HFFc6 (cell line): ENCODE data around the gene RHBG. TPM values are rescaled to one million over a fixed set of nuclear protein-coding genes. Genes with fewer than 3 reads are reported as not detected.

Source experiments
- DNase-seq: peaks from one replicate; pipeline ENCODE4 v3.0.0-alpha.2; 2018
- H3K27ac Mint-ChIP-seq: 2 replicates; pipeline ENCODE4 v1.8.0; 2020; ENCODE audit warnings: mild to moderate bottlenecking, mixed read lengths
- H3K27me3 Mint-ChIP-seq: 2 replicates; pipeline ENCODE4 v1.8.0; 2021; ENCODE audit warnings: mild to moderate bottlenecking, moderate library complexity, mixed read lengths; ENCODE audit not compliant: insufficient read depth
- H3K36me3 Mint-ChIP-seq: 2 replicates; pipeline ENCODE4 v1.8.0; 2021; ENCODE audit warnings: low read depth, mixed read lengths
- H3K4me1 Mint-ChIP-seq: 2 replicates; pipeline ENCODE4 v1.8.0; 2020; ENCODE audit warnings: low read depth, mixed read lengths
- H3K4me3 Mint-ChIP-seq: 2 replicates; pipeline ENCODE4 v1.8.0; 2020; ENCODE audit warnings: mild to moderate bottlenecking, moderate library complexity, mixed read lengths
- H3K9me3 Mint-ChIP-seq: 2 replicates; pipeline ENCODE4 v1.8.0; 2020; ENCODE audit warnings: mild to moderate bottlenecking, mixed read lengths
- CTCF ChIP-seq: fragments of 200-600 bp; sonication (generic); IDR thresholded peaks from 2 replicates; pipeline ENCODE4 v1.5.0; 2021; ENCODE audit warnings: antibody characterized with exemption, mild to moderate bottlenecking
- total RNA-seq, 6 experiments: library from RNA; stranded (reverse); fragmentation: NEBNext Ultra II Directional; extraction: Animal tissue kit (Norgen Biotek cat#: 25700); gene quantifications; 2 replicates in 1 of 6; 3 replicates in 5 of 6; pipeline ENCODE4 v1.2.3, GENCODE V29; 2021

RHBG gene
- total RNA-seq, 6 experiments from 2014 or later = not detected

DNA sequence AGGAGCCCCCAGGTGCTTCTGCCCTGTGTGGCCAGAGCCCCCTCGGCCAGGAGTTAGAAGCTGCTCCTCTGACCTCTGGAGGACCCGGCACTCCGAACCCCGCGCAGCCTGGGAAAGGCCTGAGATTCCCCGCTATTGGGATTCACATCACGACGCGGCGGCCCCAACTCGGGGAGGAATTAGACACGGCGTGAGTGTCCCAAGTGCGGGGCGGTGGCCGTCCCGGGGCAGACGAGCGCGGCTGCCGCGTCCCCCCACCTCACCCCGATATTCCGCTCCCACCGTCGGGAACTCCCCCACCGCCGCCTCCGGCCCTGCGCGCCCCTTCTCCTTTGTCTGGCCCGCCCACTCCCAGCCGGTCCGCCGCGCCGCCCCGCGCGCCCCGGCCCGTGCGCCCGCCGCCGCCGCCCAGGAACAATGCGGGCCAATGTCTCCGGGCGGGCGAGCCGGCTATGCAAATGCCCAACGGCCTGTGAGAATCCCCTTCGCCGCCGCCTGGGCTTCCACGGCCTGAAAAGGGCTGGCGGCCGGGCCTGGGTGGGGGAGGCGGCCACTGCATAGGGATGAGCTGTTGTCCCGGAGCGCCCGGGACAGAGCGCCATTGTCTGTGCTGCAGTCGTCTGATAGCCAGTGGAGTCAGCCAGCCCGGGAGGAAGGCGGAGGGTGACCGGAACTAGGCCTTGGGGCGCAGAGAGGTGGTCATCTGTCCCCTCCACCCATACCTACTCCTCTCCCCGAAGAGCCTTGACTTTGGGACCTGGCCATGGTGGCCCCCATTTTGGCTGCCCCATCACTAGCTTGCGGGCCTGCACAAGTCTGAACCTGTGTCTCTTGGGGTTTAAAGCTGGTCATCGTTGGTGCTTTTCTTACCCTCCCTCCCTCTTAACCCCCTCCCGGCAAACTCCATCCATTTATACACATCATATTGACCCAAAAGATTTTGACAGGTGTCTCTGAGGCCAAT lies 19.4 kb downstream of the RHBG start:
- H3K4me3 Mint-ChIP-seq = no peak overlapping the region
- peaks cover 47% of the 10 kb centered on the region for H3K27me3 Mint-ChIP-seq
- no peak for DNase-seq
- H3K9me3 Mint-ChIP-seq = no peaks in the 10 kb centered on the region
- no peak overlapping the region for H3K27ac Mint-ChIP-seq
- TF ChIP-seq CTCF = no peak
- H3K36me3 Mint-ChIP-seq = no peaks in the 10 kb centered on the region
- H3K4me1 Mint-ChIP-seq = peaks cover 6% of the 10 kb centered on the region; the same call in 1 of the 2 replicates

- DNase-seq = no peak
- Mint-ChIP-seq H3K4me3 (no peak overlapping the region), H3K36me3 (no peaks in the 10 kb centered on the region), H3K27ac (no peak overlapping the region), H3K4me1 (peaks cover 6% of the 10 kb centered on the region; the same call in 1 of the 2 replicates), H3K27me3 (peaks cover 52% of the 10 kb centered on the region), H3K9me3 (no peaks in the 10 kb centered on the region)
- TF ChIP-seq CTCF = no peak
Observed at GRCh38 chr1:156389311-156389710, 20.3 kb downstream of the RHBG start.

DNA sequence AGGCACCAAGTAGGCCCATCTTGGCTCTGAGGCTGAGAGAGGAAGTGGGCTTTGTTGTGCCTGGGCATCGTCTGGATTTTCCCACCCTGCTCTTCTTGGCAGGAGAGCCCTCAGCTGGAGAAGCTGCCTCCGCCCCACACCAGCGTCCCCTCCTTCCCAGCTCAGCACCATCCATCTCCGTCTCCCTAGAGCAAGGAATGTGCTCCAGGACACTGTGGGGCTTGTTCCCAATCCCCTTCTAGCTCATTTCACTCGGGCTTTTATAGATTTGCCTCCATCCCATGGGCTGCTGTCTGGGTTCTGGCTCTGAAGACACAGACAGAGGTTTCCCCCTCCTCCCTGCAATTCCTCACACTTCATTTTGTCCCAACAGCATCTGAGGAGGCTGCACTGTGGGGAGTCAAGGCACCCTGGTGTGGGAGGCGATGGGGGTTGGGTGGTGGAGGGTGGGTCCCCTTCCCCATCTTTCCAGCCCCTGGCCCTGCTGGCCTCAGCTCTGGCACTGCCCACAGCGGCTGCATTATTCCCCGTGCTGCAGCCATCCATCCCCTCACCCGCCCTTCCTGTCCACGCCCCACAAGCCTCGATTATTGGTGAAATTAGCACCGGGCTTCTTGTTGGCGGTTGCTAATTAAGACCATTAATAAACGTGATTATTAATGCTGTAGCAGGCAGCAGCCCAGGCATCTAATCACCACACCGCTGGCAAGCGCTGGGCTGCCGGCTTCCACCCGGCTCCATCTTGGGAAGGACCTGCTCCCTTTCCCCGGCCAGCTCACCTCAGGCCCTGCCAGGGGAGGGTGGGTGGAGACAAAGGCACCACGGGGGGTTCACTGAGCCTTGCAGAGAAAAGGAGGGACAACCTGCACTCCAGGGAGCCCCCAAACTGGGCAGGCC lies 21.7 kb downstream of the RHBG start:
- Mint-ChIP-seq H3K9me3 (no peaks in the 10 kb centered on the region), H3K4me1 (peaks cover 3% of the 10 kb centered on the region; the same call in 1 of the 2 replicates), H3K27ac (no peak overlapping the region), H3K36me3 (no peaks in the 10 kb centered on the region), H3K4me3 (no peak overlapping the region), H3K27me3 (peaks cover 56% of the 10 kb centered on the region)
- no peak for TF ChIP-seq CTCF
- DNase-seq = no peak

DNA sequence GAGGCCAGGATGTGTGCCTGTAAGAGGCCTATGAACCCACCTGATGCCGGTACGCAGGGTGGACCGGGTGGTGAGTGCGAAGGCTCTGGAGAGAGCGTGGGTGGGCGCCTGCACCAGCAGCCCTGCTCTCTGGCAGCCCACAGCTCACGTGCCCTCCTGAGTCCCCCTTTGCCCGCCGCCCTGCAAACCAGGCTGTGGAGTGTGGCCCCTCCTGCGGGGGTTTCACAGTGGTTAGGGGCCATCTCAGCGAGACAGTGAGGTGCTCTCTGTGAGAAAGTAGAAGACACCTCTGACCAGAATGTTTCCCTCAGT lies 22.3 kb downstream of the RHBG start:
- H3K4me1 Mint-ChIP-seq = no peaks in the 10 kb centered on the region
- H3K27me3 Mint-ChIP-seq = peaks cover 56% of the 10 kb centered on the region
- H3K4me3 Mint-ChIP-seq = no peak overlapping the region

GRCh38 chr1:156391701-156392100 lies 22.7 kb downstream of the RHBG start:
- H3K27ac Mint-ChIP-seq = no peak overlapping the region
- DNase-seq = no peak

More for the DNA sequence above, 22.3 kb downstream of the RHBG start:
- H3K36me3 Mint-ChIP-seq = no peaks in the 10 kb centered on the region
- no peak overlapping the region for H3K27ac Mint-ChIP-seq
- no peaks in the 10 kb centered on the region for H3K9me3 Mint-ChIP-seq
- TF ChIP-seq CTCF = no peak
- DNase-seq = no peak

More at GRCh38 chr1:156391701-156392100, 22.7 kb downstream of the RHBG start:
- Mint-ChIP-seq H3K4me3 (no peak overlapping the region), H3K4me1 (no peaks in the 10 kb centered on the region), H3K9me3 (no peaks in the 10 kb centered on the region), H3K27me3 (peaks cover 59% of the 10 kb centered on the region), H3K36me3 (no peaks in the 10 kb centered on the region)
- TF ChIP-seq CTCF = no peak
